ENCODE results near the gene KPNA3. TPM values are rescaled to one million over a fixed set of nuclear protein-coding genes. Genes with fewer than 3 reads are reported as not detected.

The KPNA3 gene
- total and polyA plus RNA-seq, 4 donors: 16.2 to 41.6 (median 24.1) TPM

DNA sequence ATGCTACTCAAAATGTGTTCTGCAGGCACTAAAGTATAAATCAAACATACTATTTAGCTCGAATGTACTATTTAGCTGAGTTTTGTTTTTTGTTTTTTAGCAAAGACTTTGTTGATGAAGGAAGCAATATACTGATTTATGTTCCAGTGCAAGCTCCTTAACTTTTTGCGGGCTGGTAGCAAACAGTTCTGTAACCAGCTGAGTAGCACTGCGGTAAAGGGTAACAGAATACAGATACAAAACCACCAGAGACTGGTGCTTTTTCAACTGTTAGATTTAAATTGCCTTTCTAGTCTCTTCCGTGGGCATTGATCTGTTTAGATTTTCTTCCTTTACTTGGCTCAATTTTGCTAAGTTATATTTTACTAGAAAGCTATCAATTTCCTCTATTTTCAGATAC, 39.0 kb upstream of the KPNA3 start:
- WGBS, 2 donors: 44 to 47% methylated on average over 4 of the region's 4 CpGs
- H3K4me3 ChIP-seq: no peak overlapping the region
- H3K9me3 ChIP-seq (ENCODE audit: control insufficient read depth in 4 of 4, insufficient read depth in 3 of 4, low read length in 3 of 4): no peaks in the 10 kb centered on the region
- TF ChIP-seq, protein P1, sequence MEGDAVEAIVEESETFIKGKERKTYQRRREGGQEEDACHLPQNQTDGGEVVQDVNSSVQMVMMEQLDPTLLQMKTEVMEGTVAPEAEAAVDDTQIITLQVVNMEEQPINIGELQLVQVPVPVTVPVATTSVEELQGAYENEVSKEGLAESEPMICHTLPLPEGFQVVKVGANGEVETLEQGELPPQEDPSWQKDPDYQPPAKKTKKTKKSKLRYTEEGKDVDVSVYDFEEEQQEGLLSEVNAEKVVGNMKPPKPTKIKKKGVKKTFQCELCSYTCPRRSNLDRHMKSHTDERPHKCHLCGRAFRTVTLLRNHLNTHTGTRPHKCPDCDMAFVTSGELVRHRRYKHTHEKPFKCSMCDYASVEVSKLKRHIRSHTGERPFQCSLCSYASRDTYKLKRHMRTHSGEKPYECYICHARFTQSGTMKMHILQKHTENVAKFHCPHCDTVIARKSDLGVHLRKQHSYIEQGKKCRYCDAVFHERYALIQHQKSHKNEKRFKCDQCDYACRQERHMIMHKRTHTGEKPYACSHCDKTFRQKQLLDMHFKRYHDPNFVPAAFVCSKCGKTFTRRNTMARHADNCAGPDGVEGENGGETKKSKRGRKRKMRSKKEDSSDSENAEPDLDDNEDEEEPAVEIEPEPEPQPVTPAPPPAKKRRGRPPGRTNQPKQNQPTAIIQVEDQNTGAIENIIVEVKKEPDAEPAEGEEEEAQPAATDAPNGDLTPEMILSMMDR (IDR thresholded peaks at IDR 0.05; ENCODE audit: control extremely low read depth, extremely low read depth): no peak
- no peak overlapping the region for H3K27ac ChIP-seq (ENCODE audit: low read depth in 1 of 2, low read length in 1 of 2)
- no peaks in the 10 kb centered on the region for H3K27me3 ChIP-seq (ENCODE audit: control insufficient read depth in 3 of 3, insufficient read depth in 3 of 3, low read length in 2 of 3)
- ATAC-seq (ENCODE audit: insufficient read depth, low FRiP score): no peak
- no peak overlapping the region for H3K9ac ChIP-seq (ENCODE audit: insufficient read depth in 1 of 2, low read length in 2 of 2)
- H3K4me1 ChIP-seq (ENCODE audit: control insufficient read depth in 5 of 5, insufficient read depth in 5 of 5, low read length in 5 of 5): no peaks in the 10 kb centered on the region
- DNase-seq: no peak
- H3K36me3 ChIP-seq (ENCODE audit: control insufficient read depth in 4 of 4, insufficient read depth in 4 of 4, low read length in 4 of 4): no peaks in the 10 kb centered on the region

GRCh38 chr13:49830721-49831120, 38.2 kb upstream of the KPNA3 start:
- 36 to 41% methylated on average over 3 of the region's 3 CpGs for WGBS, 2 donors
- ATAC-seq (ENCODE audit: insufficient read depth, low FRiP score) (no peak), DNase-seq (no peak)
- H3K4me1 ChIP-seq (ENCODE audit: control insufficient read depth in 5 of 5, insufficient read depth in 5 of 5, low read length in 5 of 5): no peaks in the 10 kb centered on the region
- no peaks in the 10 kb centered on the region for H3K9me3 ChIP-seq (ENCODE audit: control insufficient read depth in 4 of 4, insufficient read depth in 3 of 4, low read length in 3 of 4)
- TF ChIP-seq, protein P1 (IDR thresholded peaks at IDR 0.05; ENCODE audit: control extremely low read depth, extremely low read depth): no peak
- no peaks in the 10 kb centered on the region for H3K36me3 ChIP-seq (ENCODE audit: control insufficient read depth in 4 of 4, insufficient read depth in 4 of 4, low read length in 4 of 4)
- no peaks in the 10 kb centered on the region for H3K27me3 ChIP-seq (ENCODE audit: control insufficient read depth in 3 of 3, insufficient read depth in 3 of 3, low read length in 2 of 3)
- H3K9ac ChIP-seq (ENCODE audit: insufficient read depth in 1 of 2, low read length in 2 of 2): no peak overlapping the region
- no peak overlapping the region for H3K4me3 ChIP-seq
- H3K27ac ChIP-seq (ENCODE audit: low read depth in 1 of 2, low read length in 1 of 2): no peak overlapping the region

- no peak overlapping the region for H3K27ac ChIP-seq (ENCODE audit: low read depth in 1 of 2, low read length in 1 of 2)
- ATAC-seq (ENCODE audit: insufficient read depth, low FRiP score) (no peak), DNase-seq (no peak)
- 96 to 100% methylated on average over 2 of the region's 2 CpGs for WGBS, 2 donors
- no peaks in the 10 kb centered on the region for H3K9me3 ChIP-seq (ENCODE audit: control insufficient read depth in 4 of 4, insufficient read depth in 3 of 4, low read length in 3 of 4)
- H3K9ac ChIP-seq (ENCODE audit: insufficient read depth in 1 of 2, low read length in 2 of 2): no peak overlapping the region
- TF ChIP-seq, protein P1 (IDR thresholded peaks at IDR 0.05; ENCODE audit: control extremely low read depth, extremely low read depth): no peak
- no peaks in the 10 kb centered on the region for H3K4me1 ChIP-seq (ENCODE audit: control insufficient read depth in 5 of 5, insufficient read depth in 5 of 5, low read length in 5 of 5)
- H3K4me3 ChIP-seq: no peak overlapping the region
- no peaks in the 10 kb centered on the region for H3K27me3 ChIP-seq (ENCODE audit: control insufficient read depth in 3 of 3, insufficient read depth in 3 of 3, low read length in 2 of 3)
- no peaks in the 10 kb centered on the region for H3K36me3 ChIP-seq (ENCODE audit: control insufficient read depth in 4 of 4, insufficient read depth in 4 of 4, low read length in 4 of 4)
These were observed 37.2 kb upstream of the KPNA3 start for GRCh38 chr13:49829715-49830114.

- TF ChIP-seq, protein P1 (IDR thresholded peaks at IDR 0.05; ENCODE audit: control extremely low read depth, extremely low read depth): no peak
- H3K9me3 ChIP-seq (ENCODE audit: control insufficient read depth in 4 of 4, insufficient read depth in 3 of 4, low read length in 3 of 4): no peaks in the 10 kb centered on the region
- ATAC-seq (ENCODE audit: insufficient read depth, low FRiP score) (no peak), DNase-seq (no peak)
- WGBS, 2 donors: 54 to 68% methylated on average over 2 of the region's 2 CpGs
- H3K27me3 ChIP-seq (ENCODE audit: control insufficient read depth in 3 of 3, insufficient read depth in 3 of 3, low read length in 2 of 3): no peaks in the 10 kb centered on the region
- no peaks in the 10 kb centered on the region for H3K4me1 ChIP-seq (ENCODE audit: control insufficient read depth in 5 of 5, insufficient read depth in 5 of 5, low read length in 5 of 5)
- no peak overlapping the region for H3K4me3 ChIP-seq
- H3K9ac ChIP-seq (ENCODE audit: insufficient read depth in 1 of 2, low read length in 2 of 2): no peak overlapping the region
- H3K27ac ChIP-seq (ENCODE audit: low read depth in 1 of 2, low read length in 1 of 2): no peak overlapping the region
- no peaks in the 10 kb centered on the region for H3K36me3 ChIP-seq (ENCODE audit: control insufficient read depth in 4 of 4, insufficient read depth in 4 of 4, low read length in 4 of 4)
These were observed 36.0 kb upstream of the KPNA3 start for GRCh38 chr13:49828453-49828852.

Data from lung (tissue), 12 donors.